Stimulated activated CD4-positive, alpha-beta T cell treated with anti-CD3 and anti-CD28 coated beads, Interleukin-2, amount 100 ng/mL, for 48 hours (primary cell): ENCODE measurements around the gene LSAMP.

Source experiments
- DNase-seq, 2 donors: peaks; one replicate each; pipeline ENCODE4 v3.0.0-alpha.2; 2020

Gene LSAMP

DNA sequence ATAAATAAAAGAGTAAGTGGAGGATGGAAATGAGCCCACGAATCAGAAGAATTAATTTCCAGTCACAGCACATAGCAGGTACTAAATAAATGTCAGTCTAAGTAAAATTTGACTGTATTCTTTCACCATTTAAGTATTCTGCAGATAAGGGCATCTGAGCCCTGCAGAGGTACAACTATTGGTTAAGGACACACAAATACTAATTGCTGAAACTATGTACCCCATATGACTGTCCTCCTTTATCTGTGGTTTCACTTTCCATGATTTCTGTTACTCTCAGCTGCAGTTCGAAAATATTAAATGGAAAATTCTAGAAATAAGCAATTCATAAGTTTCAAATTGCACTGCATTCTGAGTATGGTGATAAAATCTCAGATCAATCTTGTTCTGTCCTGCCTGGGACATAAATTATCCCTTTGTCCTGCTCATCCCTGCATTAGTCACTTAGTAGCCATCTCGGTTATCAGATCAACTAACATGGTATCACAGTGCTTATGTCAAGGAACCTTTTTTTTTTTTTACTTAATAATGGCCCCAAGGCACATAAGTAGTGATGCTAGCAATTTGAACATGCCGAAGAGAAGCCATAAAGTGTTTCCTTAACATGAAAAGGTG, 95.1 kb downstream of the LSAMP start:
- no peak for DNase-seq

GRCh38 chr3:116348216-116348615, 97.1 kb downstream of the LSAMP start:
- no peak for DNase-seq

DNA sequence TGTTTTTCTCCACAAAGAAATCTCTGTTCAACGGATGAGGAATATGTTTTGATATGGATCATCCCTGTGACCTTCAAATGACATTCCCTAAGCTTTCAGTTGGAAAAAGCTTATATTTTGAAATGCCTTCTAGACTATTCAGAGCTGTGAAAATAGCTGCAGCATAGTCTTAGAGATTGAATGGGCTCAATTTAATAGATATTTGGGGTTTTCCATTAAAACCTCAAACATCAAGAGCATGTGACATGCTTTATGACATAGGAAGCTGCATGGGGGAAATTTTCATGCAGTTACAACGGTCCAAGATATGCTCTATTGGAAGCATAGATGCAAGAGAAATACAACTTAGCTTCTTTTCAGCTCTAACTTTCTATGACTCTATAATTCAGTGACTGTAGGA, 102.8 kb downstream of the LSAMP start:
- no peak for DNase-seq

GRCh38 chr3:116341899-116342298, 103.4 kb downstream of the LSAMP start:
- no peak for DNase-seq

GRCh38 chr3:116341381-116341780, 103.9 kb downstream of the LSAMP start:
- no peak for DNase-seq

DNA sequence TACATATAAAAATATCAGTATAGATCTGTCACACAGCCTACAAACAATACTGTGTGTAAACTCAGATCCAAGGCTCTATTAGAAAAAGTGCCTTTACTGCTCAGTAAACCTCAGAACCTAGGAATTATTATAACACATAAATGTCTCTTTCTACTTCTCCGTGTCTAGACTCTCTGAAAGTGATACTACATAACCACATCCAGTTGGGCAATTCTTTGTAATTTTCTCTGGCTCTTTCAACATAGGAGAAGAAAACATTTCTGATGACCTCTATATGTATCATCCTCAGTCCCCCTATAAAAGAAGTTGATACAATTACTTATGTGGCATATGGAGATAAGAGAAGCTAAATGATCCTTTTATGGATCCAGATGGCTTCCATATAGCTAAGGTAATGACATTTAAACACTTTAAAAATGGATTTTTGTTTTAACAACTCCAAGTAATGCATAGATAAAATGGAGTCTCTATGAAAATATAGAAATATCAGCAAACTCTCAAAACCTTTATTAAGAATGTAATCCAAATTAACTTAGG, 104.5 kb downstream of the LSAMP start:
- DNase-seq, result no peak

DNA sequence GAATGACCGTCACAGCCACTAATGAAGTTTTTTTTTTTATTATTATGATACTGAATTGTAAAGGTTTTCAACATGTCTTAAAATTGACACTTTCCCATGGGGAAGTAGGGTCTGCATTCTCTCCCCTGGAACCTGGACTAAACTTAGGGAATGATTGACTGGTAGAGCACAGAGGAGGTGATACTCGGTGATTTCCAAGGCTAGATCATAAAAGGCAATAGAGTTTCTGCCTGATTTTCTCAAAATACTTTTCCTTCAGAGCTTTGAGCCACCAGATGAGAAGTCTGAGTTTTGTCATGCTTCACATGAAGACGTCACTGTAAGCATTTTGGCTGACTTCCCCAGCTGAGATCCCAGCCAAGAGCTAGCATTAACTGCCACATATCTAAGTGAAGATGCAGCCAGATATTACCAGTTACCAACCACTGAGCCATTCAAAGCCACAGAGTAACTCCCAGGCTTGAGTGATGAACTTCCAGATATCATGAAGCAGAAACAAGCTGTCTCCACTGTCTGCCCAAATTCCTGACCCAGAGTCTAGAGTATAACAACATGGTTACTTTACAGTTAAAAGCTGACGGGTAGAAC, 105.8 kb downstream of the LSAMP start:
- DNase-seq, result no peak

DNA sequence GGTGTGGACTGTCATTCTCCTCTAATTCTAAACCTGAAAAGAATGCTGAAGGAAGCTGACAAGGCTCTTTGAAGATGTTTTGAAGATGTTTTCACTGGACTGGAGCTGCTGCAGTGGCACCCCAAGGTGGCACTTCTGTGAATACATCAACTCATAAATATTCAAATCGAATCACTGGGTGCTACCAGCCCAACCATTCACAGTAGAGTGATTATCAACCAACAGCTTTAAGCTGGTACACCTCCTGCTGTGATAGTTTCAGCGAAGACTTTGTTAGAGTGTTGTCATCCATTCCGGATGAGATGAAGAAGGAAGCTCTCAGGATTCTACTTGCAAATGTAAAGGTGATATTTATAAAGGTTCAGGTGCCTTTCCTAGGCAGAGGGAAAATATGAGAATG, 106.6 kb downstream of the LSAMP start:
- DNase-seq, result no peak

GRCh38 chr3:116337229-116337628, 108.1 kb downstream of the LSAMP start:
- no peak for DNase-seq

DNA sequence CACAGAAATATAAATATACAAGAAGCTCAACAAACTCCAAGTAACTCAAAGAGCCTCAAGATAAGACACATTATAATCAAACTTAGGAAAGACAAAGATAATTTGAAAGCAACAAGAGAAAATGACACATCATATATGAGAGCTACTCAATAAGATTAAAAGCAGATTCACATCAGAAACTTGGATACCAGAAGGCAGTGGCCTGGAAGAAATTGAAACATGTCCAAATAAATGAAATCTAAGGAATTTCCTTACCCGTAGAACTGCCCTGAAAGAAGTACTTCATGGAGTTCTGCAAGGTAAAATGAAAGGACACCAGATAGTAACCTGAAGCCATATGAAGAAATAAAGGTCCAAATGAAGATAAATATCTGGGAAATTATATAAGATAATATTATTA, 113.9 kb downstream of the LSAMP start:
- no peak for DNase-seq

GRCh38 chr3:116322750-116323375, 122.4 kb downstream of the LSAMP start:
- DNase-seq, result no peak

GRCh38 chr3:116318370-116318769, 126.9 kb downstream of the LSAMP start:
- no peak for DNase-seq

DNA sequence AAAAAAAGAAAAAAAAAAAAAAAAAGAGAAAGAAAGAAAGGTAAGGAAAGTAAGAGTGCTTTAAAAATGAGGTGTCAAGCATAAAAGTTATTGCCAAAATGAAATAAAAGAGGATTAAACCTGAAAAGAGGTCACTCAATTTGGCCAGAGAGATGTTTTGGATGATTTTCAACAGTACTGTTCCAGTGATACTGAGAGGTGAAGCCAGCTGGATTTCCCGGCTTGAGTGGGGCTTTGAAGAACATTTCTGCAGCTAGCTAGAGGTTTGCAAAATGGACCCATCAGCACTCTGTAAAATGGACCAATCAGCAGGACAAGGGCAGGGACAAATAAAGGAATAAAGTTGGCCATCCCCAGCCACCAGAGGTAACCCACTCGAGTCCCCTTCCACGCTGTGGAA, 128.5 kb downstream of the LSAMP start:
- no peak for DNase-seq

DNA sequence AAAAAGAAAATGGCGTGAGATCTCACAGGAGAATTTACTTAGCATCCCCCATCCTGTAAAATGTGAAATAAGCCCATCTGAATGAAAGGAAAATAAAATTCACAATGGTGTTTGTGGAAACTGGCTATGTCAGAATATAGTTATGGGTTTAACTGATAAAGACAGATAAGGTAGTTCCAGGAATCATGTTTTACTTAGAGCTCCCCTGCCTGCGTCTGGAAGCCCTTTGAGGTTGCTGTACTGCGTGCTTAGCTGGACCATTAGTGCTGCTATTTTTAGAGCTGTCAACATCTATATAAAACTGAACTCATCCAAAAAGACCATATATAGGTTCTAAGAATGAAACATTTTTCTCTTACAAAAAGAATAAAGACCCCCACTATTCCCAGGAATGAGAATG, 130.8 kb downstream of the LSAMP start:
- no peak for DNase-seq

- DNase-seq, result no peak
These were observed 138.6 kb downstream of the LSAMP start for GRCh38 chr3:116306720-116307119.

- DNase-seq, result no peak
These were observed 139.1 kb downstream of the LSAMP start for GRCh38 chr3:116306149-116306548.

DNA sequence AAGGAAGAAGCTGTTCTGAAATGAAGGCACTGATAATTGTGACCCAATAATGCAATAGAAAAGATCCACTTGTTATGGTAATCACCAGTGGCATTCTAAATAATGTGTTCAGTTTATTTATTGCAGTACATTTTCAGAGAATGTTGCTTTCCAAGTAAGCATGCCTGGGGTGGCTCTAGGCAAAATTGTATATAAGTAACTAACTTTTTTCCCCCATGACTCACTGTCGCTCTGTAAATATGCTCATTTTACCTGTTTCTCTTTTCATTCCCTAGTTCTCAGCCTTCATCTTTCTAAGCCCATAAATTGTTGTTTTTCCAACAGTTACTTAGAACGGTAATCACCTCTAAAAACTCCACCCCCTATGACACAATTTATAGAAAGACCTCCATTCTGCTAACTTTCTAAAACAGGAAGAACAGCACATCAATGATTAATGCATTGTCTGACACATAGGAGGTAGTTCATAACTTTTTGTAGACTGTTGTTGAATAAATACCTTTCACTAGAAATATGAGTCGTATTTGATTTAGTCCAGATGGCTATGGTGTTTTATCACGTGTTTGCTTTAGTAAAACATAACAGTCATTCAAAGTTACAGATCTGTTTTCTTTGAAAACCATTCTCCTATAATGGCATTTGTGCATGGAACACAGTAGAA, 143.1 kb downstream of the LSAMP start:
- DNase-seq, result no peak

DNA sequence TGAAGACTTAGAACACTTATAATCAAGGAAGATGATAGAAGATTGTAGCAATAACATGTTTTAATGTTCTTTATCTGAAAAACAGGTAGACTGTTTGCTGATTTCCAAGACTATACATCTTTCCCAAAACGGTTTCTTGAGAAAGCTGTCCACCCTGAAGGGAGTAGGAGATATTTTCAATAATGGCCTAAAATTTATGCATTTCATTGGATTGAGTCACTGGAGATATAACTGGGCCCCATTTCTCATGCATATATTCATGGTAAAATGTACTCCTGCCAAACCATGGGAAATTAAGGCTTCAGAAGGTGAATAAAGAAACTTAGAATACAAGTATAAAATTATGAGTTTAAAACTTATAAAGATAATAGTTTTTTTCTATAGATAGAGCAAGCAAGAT, 143.9 kb downstream of the LSAMP start:
- DNase-seq, result no peak

DNA sequence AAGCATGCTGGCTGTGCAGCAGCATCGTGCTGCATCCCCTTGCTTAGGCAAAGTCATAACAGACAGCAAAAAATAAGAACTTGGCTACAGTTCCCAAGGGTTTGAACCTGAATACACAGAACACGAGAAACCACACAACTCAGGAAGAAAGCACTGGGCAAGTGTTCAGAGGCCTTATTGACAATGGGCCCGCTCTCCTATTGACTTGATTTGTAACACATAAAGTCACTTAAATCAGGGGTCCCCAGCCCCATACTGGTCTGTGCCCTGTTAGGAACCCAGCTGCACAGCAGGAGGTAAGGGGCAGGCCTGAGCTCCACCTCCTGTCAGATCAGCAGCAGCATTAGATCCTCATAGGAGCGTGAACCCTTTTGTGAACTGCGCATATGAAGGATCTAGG, 145.1 kb downstream of the LSAMP start:
- no peak for DNase-seq

DNA sequence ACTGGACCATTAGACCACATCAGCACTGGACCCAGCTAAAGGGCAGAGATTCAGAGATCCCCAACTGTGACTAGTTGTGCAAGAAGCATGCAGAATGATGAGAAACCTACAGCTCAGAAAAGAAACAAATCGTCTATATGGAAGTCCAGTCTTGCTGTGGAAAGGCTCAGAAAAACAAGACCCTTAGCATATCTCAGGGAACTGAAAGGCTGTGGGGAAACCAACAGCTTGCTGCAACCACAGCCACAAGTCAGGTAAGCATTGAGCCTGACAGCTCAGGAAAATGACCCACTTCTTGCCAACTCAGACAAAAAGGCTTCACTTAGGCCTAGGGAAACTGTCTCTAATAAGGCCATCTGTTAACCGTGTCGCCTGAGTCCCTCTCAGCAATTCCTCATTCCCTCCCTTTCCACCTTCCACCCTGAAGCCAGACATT, 145.6 kb downstream of the LSAMP start:
- DNase-seq, result no peak

DNA sequence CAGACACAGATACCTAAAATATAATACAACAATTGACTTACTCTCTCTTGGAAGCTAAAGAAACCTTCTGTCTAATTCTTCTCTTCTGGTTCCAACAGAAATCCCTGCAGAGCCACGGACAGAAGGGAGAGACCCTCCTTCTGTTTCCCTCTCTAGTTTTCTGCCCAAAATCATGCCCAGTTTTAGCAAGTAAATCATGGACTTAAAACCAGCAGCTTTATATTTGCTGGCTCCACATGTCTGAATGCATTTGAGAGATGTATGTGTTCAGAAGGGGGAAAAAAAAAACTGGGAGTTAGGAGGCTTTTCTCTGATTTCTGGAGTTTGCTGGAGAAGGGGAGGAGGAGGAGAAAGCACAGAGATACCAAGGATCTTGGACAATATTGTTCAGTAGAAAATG, 147.1 kb downstream of the LSAMP start:
- DNase-seq, result no peak

DNA sequence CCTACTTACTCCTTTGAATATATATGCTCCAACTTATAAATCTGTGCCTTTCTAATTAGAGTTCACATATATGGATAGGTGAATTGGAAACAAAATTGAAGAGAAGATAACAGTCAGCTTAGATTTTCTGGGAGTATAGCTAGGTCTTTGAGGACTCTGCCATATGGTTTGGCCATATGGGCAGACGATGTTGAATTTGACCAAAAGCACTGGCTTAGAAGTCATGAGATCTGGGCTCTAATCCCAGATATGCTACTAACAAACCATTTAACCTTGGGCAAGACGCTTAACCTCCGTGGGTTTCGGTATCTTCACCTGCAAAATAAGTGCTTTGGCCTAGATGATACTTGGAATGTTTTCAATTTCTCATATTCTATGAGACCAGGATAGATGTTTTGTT, 154.1 kb downstream of the LSAMP start:
- DNase-seq, result no peak

GRCh38 chr3:116288485-116288884, 156.8 kb downstream of the LSAMP start:
- no peak for DNase-seq
